ENCODE measurements around the gene COL8A2.

COL8A2 gene

GRCh38 chr1:36157973-36158826, 33.2 kb upstream of the COL8A2 start:
- no peak for DNase-seq (ENCODE audit: low read depth in 3 of 3)

- DNase-seq (ENCODE audit: low read depth in 3 of 3): no peak
Observed at GRCh38 chr1:36157115-36157903, 32.3 kb upstream of the COL8A2 start.

GRCh38 chr1:36156329-36157114, 31.5 kb upstream of the COL8A2 start:
- peak; percentile 32 to 47 (median 45) for DNase-seq (ENCODE audit: low read depth in 3 of 3)

GRCh38 chr1:36155408-36156328, 30.6 kb upstream of the COL8A2 start, which contains the start of gene MAP7D1:
Gene MAP7D1, plus strand, starts transcription at chr1:36156160. Its CDS starts 258 bp downstream, at chr1:36156418.
- DNase-seq (ENCODE audit: low read depth in 3 of 3): peak; percentile 71 to 85 (median 75)

GRCh38 chr1:36154765-36155407, 29.9 kb upstream of the COL8A2 start:
- no peak for DNase-seq (ENCODE audit: low read depth in 3 of 3)

- no peak for DNase-seq (ENCODE audit: low read depth in 3 of 3)
Observed at GRCh38 chr1:36154335-36154734, 29.3 kb upstream of the COL8A2 start.

GRCh38 chr1:36153476-36153875, 28.5 kb upstream of the COL8A2 start:
- no peak for DNase-seq (ENCODE audit: low read depth in 3 of 3)

- peak in 1 of 3 experiments; percentile 45 for DNase-seq (ENCODE audit: low read depth in 3 of 3)
Observed at GRCh38 chr1:36151845-36152203, 26.8 kb upstream of the COL8A2 start.

- DNase-seq (ENCODE audit: low read depth in 3 of 3): no peak
Observed at GRCh38 chr1:36151134-36151844, 26.3 kb upstream of the COL8A2 start.

GRCh38 chr1:36150296-36151133, 25.5 kb upstream of the COL8A2 start:
- DNase-seq (ENCODE audit: low read depth in 3 of 3): peak in 2 of 3 experiments; percentile 41 to 59

GRCh38 chr1:36149973-36150295, 24.9 kb upstream of the COL8A2 start:
- DNase-seq (ENCODE audit: low read depth in 3 of 3): no peak

GRCh38 chr1:36149237-36149972, 24.4 kb upstream of the COL8A2 start, which contains the start of gene TRAPPC3:
Gene TRAPPC3, minus strand, starts transcription at chr1:36149486. Its CDS starts 108 bp downstream, at chr1:36149378.
- DNase-seq (ENCODE audit: low read depth in 3 of 3): peak; percentile 97 to 99 (median 99)

GRCh38 chr1:36148821-36149236, 23.8 kb upstream of the COL8A2 start:
- DNase-seq (ENCODE audit: low read depth in 3 of 3): no peak

- DNase-seq (ENCODE audit: low read depth in 3 of 3): no peak
Observed at GRCh38 chr1:36144413-36144812, 19.4 kb upstream of the COL8A2 start.

- no peak for DNase-seq (ENCODE audit: low read depth in 3 of 3)
Observed at GRCh38 chr1:36143424-36143823, 18.4 kb upstream of the COL8A2 start.

- DNase-seq (ENCODE audit: low read depth in 3 of 3): no peak
Observed at GRCh38 chr1:36142121-36142520, 17.1 kb upstream of the COL8A2 start.

GRCh38 chr1:36139521-36139920, 14.5 kb upstream of the COL8A2 start:
- DNase-seq (ENCODE audit: low read depth in 3 of 3): no peak

- no peak for DNase-seq (ENCODE audit: low read depth in 3 of 3)
Observed at GRCh38 chr1:36137776-36138175, 12.8 kb upstream of the COL8A2 start.
